Measurements from ENCODE around the gene AVL9. TPM values are rescaled to one million over a fixed set of nuclear protein-coding genes. Genes with fewer than 3 reads are reported as not detected.

AVL9 gene
- total and polyA plus RNA-seq, 4 donors = 9.7 to 52.5 (median 35.3) TPM

DNA sequence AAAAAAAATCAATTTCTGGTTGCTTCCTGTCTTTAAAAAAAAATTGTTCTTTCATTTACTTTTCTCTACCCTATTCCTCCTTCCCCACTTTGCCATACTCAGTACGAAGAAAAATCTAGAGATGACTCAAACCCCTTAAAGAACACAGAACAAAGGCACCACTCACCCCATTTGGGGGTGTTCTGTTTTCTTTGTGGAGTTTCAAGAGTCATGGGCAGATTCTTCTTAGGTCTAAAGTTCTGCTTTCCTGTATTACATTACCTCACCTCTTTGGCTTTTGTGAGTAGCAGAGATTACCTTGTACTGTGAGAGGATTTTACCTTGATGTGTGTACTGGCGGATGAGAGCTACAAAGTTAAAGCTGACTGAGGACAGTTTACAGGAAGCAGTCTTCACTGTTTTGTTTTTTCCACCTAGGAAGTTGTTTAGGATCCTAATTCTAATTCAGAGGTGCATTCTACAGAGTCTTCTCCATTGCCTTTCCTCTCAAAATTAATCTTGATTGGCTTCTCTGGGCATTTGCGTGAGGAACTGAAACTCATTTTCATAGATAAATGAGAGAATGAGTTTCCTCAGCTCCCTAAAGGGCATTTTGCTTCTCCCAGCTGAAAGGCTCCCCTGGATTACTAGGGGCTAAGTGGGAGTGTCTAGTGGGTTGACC is 20.7 kb downstream of the AVL9 start:
- TF ChIP-seq, protein P1, sequence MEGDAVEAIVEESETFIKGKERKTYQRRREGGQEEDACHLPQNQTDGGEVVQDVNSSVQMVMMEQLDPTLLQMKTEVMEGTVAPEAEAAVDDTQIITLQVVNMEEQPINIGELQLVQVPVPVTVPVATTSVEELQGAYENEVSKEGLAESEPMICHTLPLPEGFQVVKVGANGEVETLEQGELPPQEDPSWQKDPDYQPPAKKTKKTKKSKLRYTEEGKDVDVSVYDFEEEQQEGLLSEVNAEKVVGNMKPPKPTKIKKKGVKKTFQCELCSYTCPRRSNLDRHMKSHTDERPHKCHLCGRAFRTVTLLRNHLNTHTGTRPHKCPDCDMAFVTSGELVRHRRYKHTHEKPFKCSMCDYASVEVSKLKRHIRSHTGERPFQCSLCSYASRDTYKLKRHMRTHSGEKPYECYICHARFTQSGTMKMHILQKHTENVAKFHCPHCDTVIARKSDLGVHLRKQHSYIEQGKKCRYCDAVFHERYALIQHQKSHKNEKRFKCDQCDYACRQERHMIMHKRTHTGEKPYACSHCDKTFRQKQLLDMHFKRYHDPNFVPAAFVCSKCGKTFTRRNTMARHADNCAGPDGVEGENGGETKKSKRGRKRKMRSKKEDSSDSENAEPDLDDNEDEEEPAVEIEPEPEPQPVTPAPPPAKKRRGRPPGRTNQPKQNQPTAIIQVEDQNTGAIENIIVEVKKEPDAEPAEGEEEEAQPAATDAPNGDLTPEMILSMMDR (IDR thresholded peaks at IDR 0.05; ENCODE audit: control extremely low read depth, extremely low read depth) = no peak
- no peak for ATAC-seq (ENCODE audit: insufficient read depth, low FRiP score)
- peaks cover 0 to 18% (median 1%) of the 10 kb centered on the region in 4 donors for H3K9me3 ChIP-seq (ENCODE audit: control insufficient read depth in 4 of 4, insufficient read depth in 3 of 4, low read length in 3 of 4)
- no peaks in the 10 kb centered on the region for H3K27me3 ChIP-seq (ENCODE audit: control insufficient read depth in 3 of 3, insufficient read depth in 3 of 3, low read length in 2 of 3)
- no peak overlapping the region for H3K27ac ChIP-seq (ENCODE audit: low read depth in 1 of 2, low read length in 1 of 2)
- H3K4me3 ChIP-seq = no peak overlapping the region
- peaks cover 0 to 10% (median 0%) of the 10 kb centered on the region in 5 donors for H3K4me1 ChIP-seq (ENCODE audit: control insufficient read depth in 5 of 5, insufficient read depth in 5 of 5, low read length in 5 of 5)
- WGBS, 2 donors = 75 to 85% methylated on average over 3 of the region's 3 CpGs
- no peak overlapping the region for H3K9ac ChIP-seq (ENCODE audit: insufficient read depth in 1 of 2, low read length in 2 of 2)
- H3K36me3 ChIP-seq (ENCODE audit: control insufficient read depth in 4 of 4, insufficient read depth in 4 of 4, low read length in 4 of 4) = peaks cover 0 to 2% (median 0%) of the 10 kb centered on the region in 4 donors
- DNase-seq = no peak

DNA sequence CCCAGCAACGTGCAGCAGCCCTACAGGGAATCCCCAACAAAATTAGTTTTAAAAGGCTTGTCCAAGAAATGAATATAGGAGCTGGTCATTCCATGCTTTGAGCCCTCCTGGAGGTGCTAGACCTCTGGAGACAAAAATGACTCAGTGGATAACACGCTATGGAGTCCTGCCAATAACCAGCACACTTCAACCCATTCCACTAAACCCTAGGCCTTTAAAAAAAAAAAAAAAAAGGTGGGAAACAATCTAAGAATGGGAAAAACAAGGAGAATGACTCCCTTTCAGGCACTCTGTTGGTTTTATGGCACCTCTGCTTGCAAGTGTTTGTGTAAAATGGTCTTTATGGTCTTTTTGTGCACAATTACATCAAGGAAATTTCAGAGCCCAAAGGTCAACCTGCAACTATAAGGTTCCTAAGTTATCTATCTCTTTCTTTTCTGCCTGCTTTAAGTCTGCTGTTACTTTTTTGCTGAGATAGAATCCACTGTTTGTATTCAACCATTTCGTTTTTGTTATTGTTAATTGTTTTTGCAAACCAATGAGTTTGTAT is 21.3 kb downstream of the AVL9 start:
- Histone ChIP-seq H3K4me1 (ENCODE audit: control insufficient read depth in 5 of 5, insufficient read depth in 5 of 5, low read length in 5 of 5) (peaks cover 0 to 10% (median 0%) of the 10 kb centered on the region in 5 donors), H3K9me3 (ENCODE audit: control insufficient read depth in 4 of 4, insufficient read depth in 3 of 4, low read length in 3 of 4) (peaks cover 0 to 18% (median 1%) of the 10 kb centered on the region in 4 donors), H3K36me3 (ENCODE audit: control insufficient read depth in 4 of 4, insufficient read depth in 4 of 4, low read length in 4 of 4) (peaks cover 0 to 2% (median under 1%) of the 10 kb centered on the region in 4 donors), H3K27ac (ENCODE audit: low read depth in 1 of 2, low read length in 1 of 2) (no peak overlapping the region), H3K9ac (ENCODE audit: insufficient read depth in 1 of 2, low read length in 2 of 2) (no peak overlapping the region), H3K4me3 (no peak overlapping the region), H3K27me3 (ENCODE audit: control insufficient read depth in 3 of 3, insufficient read depth in 3 of 3, low read length in 2 of 3) (no peaks in the 10 kb centered on the region)
- 87 to 88% methylated on average over 3 of the region's 3 CpGs for WGBS, 2 donors
- DNase-seq (no peak), ATAC-seq (ENCODE audit: insufficient read depth, low FRiP score) (no peak)
- TF ChIP-seq, protein P1 (IDR thresholded peaks at IDR 0.05; ENCODE audit: control extremely low read depth, extremely low read depth) = no peak

DNA sequence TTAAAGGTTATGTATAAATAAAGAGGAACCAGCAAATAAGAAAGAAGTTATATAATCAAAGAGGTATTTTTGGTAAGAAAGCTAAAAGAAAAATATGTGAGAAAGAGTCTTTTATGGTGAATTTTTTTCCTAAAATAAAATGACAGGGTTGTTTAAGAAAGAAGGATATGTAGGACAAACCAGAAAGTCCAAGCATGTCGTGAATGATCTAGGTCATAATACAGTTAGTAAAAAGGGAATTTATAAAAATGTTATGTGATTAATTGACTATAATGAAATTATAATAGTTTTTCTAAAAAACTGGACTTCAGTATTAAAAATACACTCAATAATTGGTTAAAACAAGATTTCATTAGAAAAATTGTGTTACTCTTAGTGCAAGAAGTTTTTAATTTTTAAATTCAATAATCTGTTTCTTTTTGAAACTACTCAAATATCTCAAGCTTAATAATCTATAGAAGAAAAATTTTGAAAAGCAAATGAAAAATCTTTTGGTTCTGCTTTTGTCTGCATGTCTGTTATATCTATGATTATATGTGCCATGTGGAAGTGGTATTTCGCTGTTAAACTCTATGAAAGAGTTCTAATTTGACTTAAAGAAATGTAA is 23.3 kb downstream of the AVL9 start:
- ATAC-seq (ENCODE audit: insufficient read depth, low FRiP score) = no peak
- peaks cover 0 to 2% (median under 1%) of the 10 kb centered on the region in 4 donors for H3K36me3 ChIP-seq (ENCODE audit: control insufficient read depth in 4 of 4, insufficient read depth in 4 of 4, low read length in 4 of 4)
- no peaks in the 10 kb centered on the region for H3K27me3 ChIP-seq (ENCODE audit: control insufficient read depth in 3 of 3, insufficient read depth in 3 of 3, low read length in 2 of 3)
- peaks cover 0 to 20% (median 1%) of the 10 kb centered on the region in 4 donors for H3K9me3 ChIP-seq (ENCODE audit: control insufficient read depth in 4 of 4, insufficient read depth in 3 of 4, low read length in 3 of 4)
- H3K27ac ChIP-seq (ENCODE audit: low read depth in 1 of 2, low read length in 1 of 2) = no peak overlapping the region
- no peak overlapping the region for H3K4me3 ChIP-seq
- peaks cover 0 to 10% (median 0%) of the 10 kb centered on the region in 5 donors for H3K4me1 ChIP-seq (ENCODE audit: control insufficient read depth in 5 of 5, insufficient read depth in 5 of 5, low read length in 5 of 5)
- WGBS, 2 donors = 95% methylated on average over 2 of the region's 2 CpGs
- DNase-seq = peak in 2 of 3 donors; percentile 51 to 77
- H3K9ac ChIP-seq (ENCODE audit: insufficient read depth in 1 of 2, low read length in 2 of 2) = no peak overlapping the region
- TF ChIP-seq, protein P1 (IDR thresholded peaks at IDR 0.05; ENCODE audit: control extremely low read depth, extremely low read depth) = no peak

All from lung (tissue), 12 donors.